HUES6 (cell line): ENCODE measurements around the gene RSPRY1.
"Not testable (repeated sequence)": the region's sequence is repeated elsewhere in the genome, so short reads cannot be mapped to it uniquely, and the experiment has no call there.

ENCODE experiments used
- H3K27ac ChIP-seq: 2 replicates; pipeline ENCODE4 v1.7.0; 2013; ENCODE audit warnings: low read depth, mild to moderate bottlenecking, low read length, inconsistent platforms
- H3K27me3 ChIP-seq: 2 replicates; pipeline ENCODE4 v1.6.1; 2013; ENCODE audit warnings: low read length; ENCODE audit not compliant: control insufficient read depth, insufficient read depth
- H3K36me3 ChIP-seq: 2 replicates; pipeline ENCODE4 v1.6.1; 2013; ENCODE audit warnings: low read length; ENCODE audit not compliant: control insufficient read depth, insufficient read depth
- H3K4me1 ChIP-seq: 2 replicates; pipeline ENCODE4 v1.6.1; 2013; ENCODE audit warnings: low read length; ENCODE audit not compliant: control insufficient read depth, insufficient read depth
- H3K4me3 ChIP-seq: 2 replicates; pipeline ENCODE4 v1.5.1; 2013; ENCODE audit warnings: low read depth, low read length
- H3K9ac ChIP-seq: one replicate; pipeline ENCODE4 v1.6.1; 2013; ENCODE audit warnings: mild to moderate bottlenecking, low read length
- H3K9me3 ChIP-seq: 2 replicates; pipeline ENCODE4 v1.6.1; 2013; ENCODE audit warnings: low read depth, low read length; ENCODE audit not compliant: control insufficient read depth, insufficient read depth

The RSPRY1 gene

GRCh38 chr16:57266531-57267260, 80.6 kb downstream of the RSPRY1 start:
- no peak overlapping the region for H3K4me3 ChIP-seq
- no peaks in the 10 kb centered on the region for H3K27me3 ChIP-seq
- H3K4me1 ChIP-seq, result peaks cover 22% of the 10 kb centered on the region; the same call in 1 of the 2 replicates
- H3K9ac ChIP-seq, result no peak overlapping the region
- H3K27ac ChIP-seq, result no peak overlapping the region
- H3K9me3 ChIP-seq, result no peaks in the 10 kb centered on the region
- no peaks in the 10 kb centered on the region for H3K36me3 ChIP-seq

DNA sequence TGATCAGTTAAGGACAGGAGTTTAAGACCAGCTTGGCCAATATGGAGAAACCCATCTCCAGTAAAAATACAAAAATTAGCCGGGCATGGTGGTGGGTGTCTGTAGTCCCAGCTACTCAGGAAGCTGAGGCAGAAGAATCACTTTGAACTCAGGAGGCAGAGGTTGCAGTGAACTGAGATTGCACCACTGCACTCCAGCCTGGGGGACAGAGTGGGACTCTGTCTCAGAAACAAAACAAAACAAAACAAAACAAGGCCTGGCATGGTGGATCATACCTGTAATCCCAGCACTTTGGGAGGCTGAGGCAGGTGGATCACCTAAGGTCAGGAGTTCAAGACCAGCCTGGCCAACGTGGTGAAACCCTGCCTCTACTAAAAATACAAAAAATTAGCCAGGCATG, 81.2 kb downstream of the RSPRY1 start:
- not testable (repeated sequence) for H3K27me3 ChIP-seq, H3K4me3 ChIP-seq, H3K9ac ChIP-seq, H3K9me3 ChIP-seq, H3K27ac ChIP-seq, H3K36me3 ChIP-seq
- H3K4me1 ChIP-seq, result peaks cover 22% of the 10 kb centered on the region; the same call in 1 of the 2 replicates

DNA sequence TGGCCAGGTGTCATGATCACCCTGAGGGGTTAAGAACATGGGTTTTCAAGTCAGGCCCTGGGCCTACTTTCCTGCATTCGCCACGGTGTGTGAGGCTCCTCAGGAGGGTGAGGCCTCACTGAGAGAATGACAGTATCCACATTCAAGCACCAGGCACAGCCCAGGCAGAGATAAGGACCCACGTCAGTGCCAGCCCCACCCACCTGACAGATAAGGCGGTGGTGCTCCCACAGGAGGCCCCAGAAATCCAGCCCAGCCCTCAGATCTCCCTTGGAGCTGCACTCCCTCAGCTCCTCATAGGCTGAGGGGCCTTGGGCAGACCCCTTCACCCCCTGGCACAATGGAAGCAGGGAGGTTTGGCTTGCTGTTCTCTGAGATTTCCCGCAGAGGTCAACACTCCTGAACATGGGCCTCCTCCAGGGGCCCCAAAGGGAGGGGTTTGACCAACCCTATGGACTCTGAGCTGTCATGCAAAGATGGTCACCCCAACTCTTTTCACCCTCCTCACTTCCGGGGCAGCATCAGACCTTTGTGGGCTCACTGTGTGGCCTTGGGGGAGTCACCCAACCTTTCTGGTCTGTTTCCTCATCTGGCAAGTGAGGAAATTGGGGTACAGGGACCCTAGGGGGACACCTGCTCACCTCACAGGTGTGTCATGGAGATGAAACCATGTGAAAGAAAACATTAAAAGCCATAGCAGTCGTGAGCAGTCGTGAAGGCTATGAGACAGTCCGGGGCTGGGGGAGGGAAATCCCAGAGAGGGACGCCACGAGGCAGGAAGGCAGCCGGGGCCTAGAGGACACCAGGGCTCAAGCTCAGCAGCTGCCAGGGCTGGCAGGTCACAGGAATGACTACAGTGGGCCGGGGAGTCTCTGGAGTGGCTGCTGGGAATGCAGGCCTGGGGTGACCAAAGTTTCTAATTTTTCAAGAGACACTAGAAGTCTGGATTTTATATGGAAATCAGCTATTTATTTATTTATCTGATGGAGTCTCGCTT, 83.0 kb downstream of the RSPRY1 start:
- Histone ChIP-seq H3K9ac (no peak overlapping the region), H3K27ac (no peak overlapping the region), H3K36me3 (no peaks in the 10 kb centered on the region)

DNA sequence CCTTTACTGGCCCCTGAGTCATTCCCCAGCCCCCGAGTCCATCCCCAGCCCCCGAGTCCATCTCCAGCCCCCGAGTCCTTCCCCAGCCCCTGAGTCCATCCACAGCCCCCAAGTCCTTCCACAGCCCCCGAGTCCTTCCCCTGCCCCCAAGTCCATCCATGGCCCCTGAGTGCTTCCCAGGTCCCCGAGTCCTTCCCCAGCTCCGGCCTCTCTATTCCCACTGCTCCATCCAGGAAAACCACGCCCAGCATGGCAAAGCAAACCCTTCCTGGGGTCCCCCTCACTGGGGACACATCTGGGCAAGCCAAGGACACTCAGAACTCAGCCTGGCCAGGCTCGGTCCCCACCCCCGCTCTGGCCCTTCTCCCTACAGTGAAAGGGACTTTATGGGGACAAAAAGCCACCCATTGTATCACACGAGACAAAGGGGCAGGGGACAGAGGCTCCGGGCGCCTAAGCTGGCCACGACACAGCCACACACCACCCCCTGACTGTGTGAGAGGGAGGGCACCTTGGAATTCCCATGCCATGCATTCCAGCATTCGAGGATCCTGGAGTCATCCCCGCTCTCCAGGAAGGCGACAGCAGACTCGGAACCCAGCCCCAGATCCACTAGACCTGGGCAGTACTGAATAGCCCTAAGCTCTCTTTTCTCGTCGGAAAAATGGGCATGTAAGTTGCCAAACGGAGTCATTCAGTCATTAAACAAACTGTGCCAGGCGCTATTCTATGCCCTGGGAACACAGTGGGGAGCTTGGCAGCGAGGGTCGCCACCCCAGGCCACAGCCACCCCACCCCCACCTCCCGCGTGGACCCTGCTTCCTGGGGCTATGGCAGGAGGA, 84.3 kb downstream of the RSPRY1 start:
- Histone ChIP-seq H3K4me1 (peaks cover 25% of the 10 kb centered on the region; the same call in 1 of the 2 replicates), H3K9ac (no peak overlapping the region)

More for the DNA sequence above, 83.0 kb downstream of the RSPRY1 start:
- Histone ChIP-seq H3K27me3 (no peaks in the 10 kb centered on the region), H3K4me3 (no peak overlapping the region), H3K4me1 (peaks cover 25% of the 10 kb centered on the region; the same call in 1 of the 2 replicates), H3K9me3 (no peaks in the 10 kb centered on the region)

DNA sequence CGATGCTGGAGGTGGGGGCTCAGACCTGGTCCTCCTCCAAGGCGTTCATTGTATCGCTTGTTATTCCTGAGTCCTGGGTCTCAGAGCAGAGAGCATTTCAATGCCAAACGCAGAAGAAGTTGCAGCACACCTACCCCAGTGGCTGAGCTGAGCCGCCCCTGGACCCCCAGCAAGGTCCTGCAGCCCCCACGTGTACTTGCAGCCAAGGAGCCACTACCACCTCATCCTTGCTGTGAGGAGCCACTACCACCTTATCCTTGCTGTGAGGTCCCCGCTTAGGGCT, 84.9 kb downstream of the RSPRY1 start:
- Histone ChIP-seq H3K4me3 (no peak overlapping the region), H3K36me3 (no peaks in the 10 kb centered on the region), H3K27me3 (no peaks in the 10 kb centered on the region), H3K27ac (no peak overlapping the region), H3K4me1 (peaks cover 25% of the 10 kb centered on the region; the same call in 1 of the 2 replicates), H3K9ac (no peak overlapping the region), H3K9me3 (no peaks in the 10 kb centered on the region)

More for the DNA sequence above, 84.3 kb downstream of the RSPRY1 start:
- Histone ChIP-seq H3K9me3 (no peaks in the 10 kb centered on the region), H3K27me3 (no peaks in the 10 kb centered on the region), H3K4me3 (no peak overlapping the region), H3K27ac (no peak overlapping the region), H3K36me3 (no peaks in the 10 kb centered on the region)

GRCh38 chr16:57271867-57272495, 85.9 kb downstream of the RSPRY1 start:
- Histone ChIP-seq H3K27ac (no peak overlapping the region), H3K27me3 (no peaks in the 10 kb centered on the region), H3K36me3 (no peaks in the 10 kb centered on the region), H3K4me3 (no peak overlapping the region), H3K9ac (no peak overlapping the region), H3K4me1 (peaks cover 25% of the 10 kb centered on the region), H3K9me3 (no peaks in the 10 kb centered on the region)

GRCh38 chr16:57273359-57273758, 87.2 kb downstream of the RSPRY1 start:
- Histone ChIP-seq H3K9ac (no peak overlapping the region), H3K4me3 (no peak overlapping the region), H3K27me3 (no peaks in the 10 kb centered on the region), H3K9me3 (no peaks in the 10 kb centered on the region), H3K27ac (no peak overlapping the region), H3K4me1 (peaks cover 31% of the 10 kb centered on the region), H3K36me3 (no peaks in the 10 kb centered on the region)

DNA sequence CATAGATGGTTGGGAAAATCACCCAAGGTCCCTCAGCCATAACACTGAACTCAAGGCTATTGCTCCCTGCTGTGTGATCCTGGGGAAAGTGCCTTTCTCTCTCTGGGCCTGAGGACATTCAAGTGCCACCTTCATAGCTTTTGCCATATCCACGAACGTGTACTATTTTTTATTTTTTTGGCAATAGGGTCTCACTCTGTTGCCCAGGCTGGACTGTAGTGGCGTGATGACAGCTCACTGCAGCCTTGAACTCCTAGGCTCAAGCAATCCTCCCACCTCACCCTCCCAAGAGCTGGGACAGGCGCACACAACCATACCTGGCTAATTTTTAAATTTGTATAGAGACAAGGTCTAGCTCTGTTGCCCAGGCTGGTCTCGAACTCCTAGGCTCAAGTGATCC, 87.7 kb downstream of the RSPRY1 start:
- Histone ChIP-seq H3K27ac (no peak overlapping the region), H3K4me3 (no peak overlapping the region), H3K4me1 (peaks cover 30% of the 10 kb centered on the region), H3K27me3 (no peaks in the 10 kb centered on the region), H3K36me3 (no peaks in the 10 kb centered on the region), H3K9me3 (no peaks in the 10 kb centered on the region), H3K9ac (no peak overlapping the region)

GRCh38 chr16:57275946-57276345, 89.8 kb downstream of the RSPRY1 start:
- H3K27me3 ChIP-seq, H3K4me3 ChIP-seq, H3K36me3 ChIP-seq, H3K9ac ChIP-seq, H3K9me3 ChIP-seq, H3K27ac ChIP-seq: not testable (repeated sequence)
- peaks cover 17% of the 10 kb centered on the region for H3K4me1 ChIP-seq

DNA sequence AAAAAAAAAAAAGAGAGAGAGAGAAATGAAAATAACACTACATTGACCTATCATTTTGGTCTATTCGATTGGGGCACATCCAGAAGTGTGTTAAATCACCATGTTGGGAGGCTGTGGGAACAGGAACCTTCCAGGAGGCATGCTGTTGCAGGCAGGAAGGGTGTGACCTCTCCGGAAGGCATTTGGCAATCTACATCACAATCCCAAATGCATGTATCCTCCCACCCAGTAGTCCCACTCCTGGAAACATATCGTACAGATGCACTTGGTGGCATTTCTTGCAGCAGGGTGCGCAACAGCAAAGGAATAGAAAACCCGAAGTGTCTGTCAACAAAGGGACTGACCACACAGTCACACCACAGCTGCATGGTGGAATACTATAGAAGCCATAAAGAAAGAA, 90.5 kb downstream of the RSPRY1 start:
- Histone ChIP-seq H3K4me3 (no peak overlapping the region), H3K9ac (no peak overlapping the region), H3K4me1 (peaks cover 15% of the 10 kb centered on the region), H3K9me3 (no peaks in the 10 kb centered on the region), H3K36me3 (no peaks in the 10 kb centered on the region), H3K27me3 (no peaks in the 10 kb centered on the region; the same call in 1 of the 2 replicates), H3K27ac (no peak overlapping the region)
